Memory B cell (primary cell): ENCODE data around the gene TMEM232.
"Not testable (repeated sequence)": the region's sequence is repeated elsewhere in the genome, so short reads cannot be mapped to it uniquely, and the experiment has no call there.

Experiments
- ATAC-seq: fragments of 150-1000 bp; cut with Tn5 transposase; 2 replicates; pipeline ENCODE4 v1.10.0; 2021; ENCODE audit warnings: low read depth, mild to moderate bottlenecking, moderate library complexity
- DNase-seq, 2 donors: peaks; one replicate each; pipeline ENCODE4 v3.0.0; 2022; ENCODE audit warnings: low spot score in 2 of 2
- H3K27ac Mint-ChIP-seq: one replicate; pipeline ENCODE4 v1.8.0; 2022; ENCODE audit warnings: mild to moderate bottlenecking, moderate library complexity, mixed read lengths
- H3K27me3 Mint-ChIP-seq: one replicate; pipeline ENCODE4 v1.8.0; 2022; ENCODE audit warnings: mixed read lengths
- H3K36me3 Mint-ChIP-seq: one replicate; pipeline ENCODE4 v1.8.0; 2022; ENCODE audit warnings: mild to moderate bottlenecking, mixed read lengths
- H3K4me1 Mint-ChIP-seq: one replicate; pipeline ENCODE4 v1.8.0; 2022; ENCODE audit warnings: mixed read lengths
- H3K4me3 Mint-ChIP-seq: one replicate; pipeline ENCODE4 v1.8.0; 2022; ENCODE audit warnings: mild to moderate bottlenecking, moderate library complexity, mixed read lengths
- H3K9me3 Mint-ChIP-seq: one replicate; pipeline ENCODE4 v1.8.0; 2022; ENCODE audit warnings: mixed read lengths

TMEM232 gene

GRCh38 chr5:110549301-110549700 is 177.2 kb downstream of the TMEM232 start:
- Mint-ChIP-seq H3K27me3 (no peaks in the 10 kb centered on the region), H3K4me3 (no peak overlapping the region), H3K4me1 (no peaks in the 10 kb centered on the region), H3K27ac (no peak overlapping the region), H3K36me3 (no peaks in the 10 kb centered on the region), H3K9me3 (peaks cover 10% of the 10 kb centered on the region)
- no peak for ATAC-seq
- DNase-seq, result no peak

GRCh38 chr5:110548171-110548570 is 178.3 kb downstream of the TMEM232 start:
- ATAC-seq (no peak), DNase-seq (no peak)
- no peaks in the 10 kb centered on the region for H3K36me3 Mint-ChIP-seq
- H3K27ac Mint-ChIP-seq, result no peak overlapping the region
- no peaks in the 10 kb centered on the region for H3K4me1 Mint-ChIP-seq
- H3K9me3 Mint-ChIP-seq, result peaks cover 6% of the 10 kb centered on the region
- no peak overlapping the region for H3K4me3 Mint-ChIP-seq
- no peaks in the 10 kb centered on the region for H3K27me3 Mint-ChIP-seq

- Mint-ChIP-seq H3K27ac (no peak overlapping the region), H3K36me3 (no peaks in the 10 kb centered on the region), H3K9me3 (peaks cover 2% of the 10 kb centered on the region), H3K27me3 (peaks cover 3% of the 10 kb centered on the region), H3K4me1 (peaks cover 2% of the 10 kb centered on the region), H3K4me3 (no peak overlapping the region)
- no peak for DNase-seq
- no peak for ATAC-seq
Measured at GRCh38 chr5:110547495-110547894, 179.0 kb downstream of the TMEM232 start.

- no peak for ATAC-seq
- Mint-ChIP-seq H3K9me3 (no peaks in the 10 kb centered on the region), H3K36me3 (no peaks in the 10 kb centered on the region), H3K4me1 (peaks cover 2% of the 10 kb centered on the region), H3K27me3 (peaks cover 3% of the 10 kb centered on the region), H3K4me3 (no peak overlapping the region), H3K27ac (no peak overlapping the region)
- DNase-seq, result no peak
Measured at GRCh38 chr5:110545716-110546115, 180.8 kb downstream of the TMEM232 start.

- Mint-ChIP-seq H3K27me3 (peaks cover 3% of the 10 kb centered on the region), H3K4me1 (peaks cover 2% of the 10 kb centered on the region), H3K36me3 (no peaks in the 10 kb centered on the region), H3K4me3 (no peak overlapping the region), H3K9me3 (no peaks in the 10 kb centered on the region), H3K27ac (no peak overlapping the region)
- DNase-seq (no peak), ATAC-seq (no peak)
Measured at GRCh38 chr5:110544603-110545002, 181.9 kb downstream of the TMEM232 start.

GRCh38 chr5:110542949-110543348 is 183.5 kb downstream of the TMEM232 start:
- peaks cover 3% of the 10 kb centered on the region for H3K27me3 Mint-ChIP-seq
- ATAC-seq (no peak), DNase-seq (no peak)
- no peak overlapping the region for H3K27ac Mint-ChIP-seq
- H3K36me3 Mint-ChIP-seq, result no peaks in the 10 kb centered on the region
- H3K4me3 Mint-ChIP-seq, result no peak overlapping the region
- H3K9me3 Mint-ChIP-seq, result no peaks in the 10 kb centered on the region
- peaks cover 2% of the 10 kb centered on the region for H3K4me1 Mint-ChIP-seq

GRCh38 chr5:110536120-110537115 is 190.1 kb downstream of the TMEM232 start:
- H3K4me3 Mint-ChIP-seq, result no peak overlapping the region
- DNase-seq, result no peak
- no peaks in the 10 kb centered on the region for H3K4me1 Mint-ChIP-seq
- no peaks in the 10 kb centered on the region for H3K36me3 Mint-ChIP-seq
- ATAC-seq, result no peak
- no peaks in the 10 kb centered on the region for H3K9me3 Mint-ChIP-seq
- H3K27me3 Mint-ChIP-seq, result no peaks in the 10 kb centered on the region
- H3K27ac Mint-ChIP-seq, result no peak overlapping the region

- DNase-seq, H3K27ac Mint-ChIP-seq, H3K4me3 Mint-ChIP-seq, H3K9me3 Mint-ChIP-seq, H3K36me3 Mint-ChIP-seq, H3K27me3 Mint-ChIP-seq, H3K4me1 Mint-ChIP-seq, ATAC-seq: not testable (repeated sequence)
Measured at GRCh38 chr5:110535146-110535545, 191.3 kb downstream of the TMEM232 start.

GRCh38 chr5:110525762-110526161 is 200.7 kb downstream of the TMEM232 start:
- H3K36me3 Mint-ChIP-seq, result no peaks in the 10 kb centered on the region
- peaks cover 2% of the 10 kb centered on the region for H3K27me3 Mint-ChIP-seq
- DNase-seq, result no peak
- H3K9me3 Mint-ChIP-seq, result no peaks in the 10 kb centered on the region
- H3K27ac Mint-ChIP-seq, result no peak overlapping the region
- no peak overlapping the region for H3K4me3 Mint-ChIP-seq
- no peaks in the 10 kb centered on the region for H3K4me1 Mint-ChIP-seq
- no peak for ATAC-seq

- H3K4me1 Mint-ChIP-seq, result no peaks in the 10 kb centered on the region
- no peak overlapping the region for H3K27ac Mint-ChIP-seq
- no peaks in the 10 kb centered on the region for H3K9me3 Mint-ChIP-seq
- no peak overlapping the region for H3K4me3 Mint-ChIP-seq
- H3K27me3 Mint-ChIP-seq, result no peaks in the 10 kb centered on the region
- H3K36me3 Mint-ChIP-seq, result no peaks in the 10 kb centered on the region
- DNase-seq, result no peak
- ATAC-seq, result no peak
Measured at GRCh38 chr5:110517396-110517795, 209.1 kb downstream of the TMEM232 start.

- no peak overlapping the region for H3K27ac Mint-ChIP-seq
- no peak overlapping the region for H3K4me3 Mint-ChIP-seq
Measured at GRCh38 chr5:110514030-110514429, 212.4 kb downstream of the TMEM232 start.

GRCh38 chr5:110512266-110512665 is 214.2 kb downstream of the TMEM232 start:
- Mint-ChIP-seq H3K9me3 (no peaks in the 10 kb centered on the region), H3K27me3 (no peaks in the 10 kb centered on the region), H3K27ac (no peak overlapping the region), H3K4me1 (no peaks in the 10 kb centered on the region), H3K36me3 (no peaks in the 10 kb centered on the region), H3K4me3 (no peak overlapping the region)
- DNase-seq, result no peak
- ATAC-seq, result no peak

More at GRCh38 chr5:110514030-110514429, 212.4 kb downstream of the TMEM232 start:
- H3K4me1 Mint-ChIP-seq, result no peaks in the 10 kb centered on the region
- no peaks in the 10 kb centered on the region for H3K27me3 Mint-ChIP-seq
- H3K36me3 Mint-ChIP-seq, result no peaks in the 10 kb centered on the region
- no peaks in the 10 kb centered on the region for H3K9me3 Mint-ChIP-seq
- ATAC-seq, result no peak
- DNase-seq, result no peak

GRCh38 chr5:110510146-110510545 is 216.3 kb downstream of the TMEM232 start:
- Mint-ChIP-seq H3K36me3 (no peaks in the 10 kb centered on the region), H3K27ac (no peak overlapping the region), H3K27me3 (no peaks in the 10 kb centered on the region), H3K4me1 (no peaks in the 10 kb centered on the region), H3K4me3 (no peak overlapping the region), H3K9me3 (no peaks in the 10 kb centered on the region)
- DNase-seq (no peak), ATAC-seq (no peak)

GRCh38 chr5:110507972-110508371 is 218.5 kb downstream of the TMEM232 start:
- Mint-ChIP-seq H3K4me3 (no peak overlapping the region), H3K27ac (no peak overlapping the region), H3K9me3 (no peaks in the 10 kb centered on the region), H3K36me3 (no peaks in the 10 kb centered on the region), H3K27me3 (no peaks in the 10 kb centered on the region), H3K4me1 (no peaks in the 10 kb centered on the region)
- no peak for DNase-seq
- no peak for ATAC-seq

- no peaks in the 10 kb centered on the region for H3K36me3 Mint-ChIP-seq
- no peaks in the 10 kb centered on the region for H3K9me3 Mint-ChIP-seq
Measured at GRCh38 chr5:110506378-110506777, 220.1 kb downstream of the TMEM232 start.

More at GRCh38 chr5:110506378-110506777, 220.1 kb downstream of the TMEM232 start:
- Mint-ChIP-seq H3K4me3 (no peak overlapping the region), H3K27ac (no peak overlapping the region), H3K4me1 (no peaks in the 10 kb centered on the region), H3K27me3 (no peaks in the 10 kb centered on the region)
- DNase-seq (no peak), ATAC-seq (no peak)
